GM23338 (cell line): ENCODE results near the gene KAT2A. TPM values are rescaled to one million over a fixed set of nuclear protein-coding genes. Genes with fewer than 3 reads are reported as not detected.

Experiments used
- ATAC-seq: fragments of 200-7000 bp; cut with Tn5 transposase; 3 replicates; pipeline ENCODE4 v1.9.1; 2020
- DNase-seq: peaks from one replicate; pipeline ENCODE4 v3.0.0-alpha.2; 2015; ENCODE audit warnings: low spot score
- H2AFZ ChIP-seq: fragments of 200-600 bp; sonication (generic); 2 replicates; pipeline ENCODE4 v1.8.0; 2016; ENCODE audit warnings: antibody characterized with exemption, mild to moderate bottlenecking, moderate library complexity
- H3F3A ChIP-seq: fragments of 200-600 bp; sonication (generic); replicated peaks from 2 replicates; pipeline ENCODE4 v1.8.0; 2017; ENCODE audit warnings: antibody characterized with exemption, mixed run types, low read depth
- H3K27ac ChIP-seq: fragments of 200-600 bp; sonication (generic); 2 replicates; pipeline ENCODE4 v1.6.1; 2016; ENCODE audit warnings: low read depth
- H3K27me3 ChIP-seq: fragments of 200-600 bp; sonication (generic); 2 replicates; pipeline ENCODE4 v1.8.0; 2016; ENCODE audit warnings: mild to moderate bottlenecking, mixed run types, moderate library complexity; ENCODE audit not compliant: insufficient read depth
- H3K36me3 ChIP-seq: fragments of 200-600 bp; sonication (generic); 2 replicates; pipeline ENCODE4 v1.8.0; 2016; ENCODE audit warnings: mild to moderate bottlenecking; ENCODE audit not compliant: insufficient read depth
- H3K4me1 ChIP-seq: fragments of 200-600 bp; sonication (generic); 2 replicates; pipeline ENCODE4 v1.8.0; 2016; ENCODE audit warnings: mild to moderate bottlenecking, moderate library complexity; ENCODE audit not compliant: insufficient read depth
- H3K4me2 ChIP-seq: fragments of 200-600 bp; sonication (generic); 2 replicates; pipeline ENCODE4 v1.7.1; 2017; ENCODE audit warnings: mixed run types
- H3K4me3 ChIP-seq: fragments of 200-600 bp; sonication (generic); 2 replicates; pipeline ENCODE4 v1.6.1; 2016; ENCODE audit warnings: mixed run types
- H3K79me2 ChIP-seq: fragments of 200-600 bp; sonication (generic); replicated peaks from 2 replicates; pipeline ENCODE4 v1.8.0; 2017; ENCODE audit warnings: mild to moderate bottlenecking; ENCODE audit not compliant: insufficient read depth
- H3K9me2 ChIP-seq: fragments of 200-600 bp; sonication (generic); 2 replicates; pipeline ENCODE4 v1.8.0; 2017; ENCODE audit not compliant: insufficient read depth
- H4K20me1 ChIP-seq: fragments of 200-600 bp; sonication (generic); replicated peaks from 2 replicates; pipeline ENCODE4 v1.8.0; 2017; ENCODE audit warnings: mild to moderate bottlenecking; ENCODE audit not compliant: insufficient read depth
- H3K27ac Mint-ChIP-seq: 2 replicates; pipeline ENCODE4 v1.8.0; 2020; ENCODE audit warnings: inconsistent platforms, mild to moderate bottlenecking, moderate library complexity, mixed read lengths
- H3K27me3 Mint-ChIP-seq: 3 replicates; pipeline ENCODE4 v1.8.0; 2022; ENCODE audit warnings: low read depth, mild to moderate bottlenecking, moderate library complexity, mixed read lengths, inconsistent platforms; ENCODE audit not compliant: insufficient read depth, poor library complexity
- H3K36me3 Mint-ChIP-seq: 3 replicates; pipeline ENCODE4 v1.8.0; 2021; ENCODE audit warnings: low read depth, mild to moderate bottlenecking, inconsistent platforms, moderate library complexity, mixed read lengths
- H3K4me1 Mint-ChIP-seq: 3 replicates; pipeline ENCODE4 v1.8.0; 2020; ENCODE audit warnings: mild to moderate bottlenecking, inconsistent platforms, mixed read lengths
- H3K4me3 Mint-ChIP-seq: 3 replicates; pipeline ENCODE4 v1.8.0; 2021; ENCODE audit warnings: moderate library complexity, mild to moderate bottlenecking, inconsistent platforms, mixed read lengths
- H3K9me3 Mint-ChIP-seq: 3 replicates; pipeline ENCODE4 v1.8.0; 2020; ENCODE audit warnings: moderate library complexity, mild to moderate bottlenecking, inconsistent platforms, mixed read lengths
- EZH2 ChIP-seq: fragments of 200-600 bp; sonication (generic); IDR thresholded peaks from one replicate; pipeline ENCODE4 v1.8.0; 2017; ENCODE audit warnings: antibody characterized with exemption, mild to moderate bottlenecking, low read depth; ENCODE audit not compliant: unreplicated experiment
- EZH2phosphoT487 ChIP-seq: fragments of 200-600 bp; sonication (generic); IDR thresholded peaks from one replicate; pipeline ENCODE4 v1.8.1; 2018; ENCODE audit warnings: antibody characterized with exemption; ENCODE audit not compliant: unreplicated experiment
- JUNB ChIP-seq: IDR thresholded peaks from one replicate; pipeline ENCODE4 v1.6.1; 2016; ENCODE audit warnings: antibody characterized with exemption; ENCODE audit not compliant: unreplicated experiment
- NANOG ChIP-seq: IDR thresholded peaks from 2 replicates; pipeline ENCODE4 v1.6.1; 2016; ENCODE audit warnings: antibody characterized with exemption, borderline replicate concordance
- POLR2AphosphoS5 ChIP-seq: IDR thresholded peaks from 2 replicates; pipeline ENCODE4 v1.6.1; 2016; ENCODE audit warnings: antibody characterized with exemption, low read depth
- ZNF114 ChIP-seq: fragments of 250-450 bp; sonication (Bioruptor Pico); IDR thresholded peaks from 2 replicates; pipeline ENCODE4 v1.5.0; 2020; ENCODE audit warnings: mild to moderate bottlenecking, moderate library complexity
- ZNF331 ChIP-seq: fragments of 250-450 bp; sonication (Bioruptor Pico); IDR thresholded peaks from 2 replicates; pipeline ENCODE4 v1.5.0; 2020; ENCODE audit warnings: low read depth, mild to moderate bottlenecking, moderate library complexity
- polyA plus RNA-seq: library from polyadenylated mRNA; unstranded; fragments of >200 nt; fragmentation: Nextera tagmentation; extraction: Ambion mirVana; gene quantifications from 2 replicates; pipeline ENCODE4 v1.2.1, GENCODE V29; 2016
- total RNA-seq: library from RNA; depleted of rRNA; stranded (reverse); fragments of >200 nt; shearing (Covaris generic); gene quantifications from 2 replicates; pipeline ENCODE4 v1.2.3, GENCODE V29; 2014
- TF ChIP-seq, protein P1 (sequence below), 2 experiments: fragments of 200-600 bp in 1 of 2; sonication (generic) in 1 of 2; conservative IDR thresholded peaks; 2 replicates each; pipeline versions ENCODE4 v1.5.1 to v1.6.1; 2016 to 2017; ENCODE audit warnings: antibody characterized with exemption in 2 of 2, low read depth in 2 of 2, mild to moderate bottlenecking in 2 of 2, moderate library complexity in 1 of 2

Gene KAT2A
- total and polyA plus RNA-seq, 2 experiments from 2014 or later, result 13.9 to 25.2 TPM

DNA sequence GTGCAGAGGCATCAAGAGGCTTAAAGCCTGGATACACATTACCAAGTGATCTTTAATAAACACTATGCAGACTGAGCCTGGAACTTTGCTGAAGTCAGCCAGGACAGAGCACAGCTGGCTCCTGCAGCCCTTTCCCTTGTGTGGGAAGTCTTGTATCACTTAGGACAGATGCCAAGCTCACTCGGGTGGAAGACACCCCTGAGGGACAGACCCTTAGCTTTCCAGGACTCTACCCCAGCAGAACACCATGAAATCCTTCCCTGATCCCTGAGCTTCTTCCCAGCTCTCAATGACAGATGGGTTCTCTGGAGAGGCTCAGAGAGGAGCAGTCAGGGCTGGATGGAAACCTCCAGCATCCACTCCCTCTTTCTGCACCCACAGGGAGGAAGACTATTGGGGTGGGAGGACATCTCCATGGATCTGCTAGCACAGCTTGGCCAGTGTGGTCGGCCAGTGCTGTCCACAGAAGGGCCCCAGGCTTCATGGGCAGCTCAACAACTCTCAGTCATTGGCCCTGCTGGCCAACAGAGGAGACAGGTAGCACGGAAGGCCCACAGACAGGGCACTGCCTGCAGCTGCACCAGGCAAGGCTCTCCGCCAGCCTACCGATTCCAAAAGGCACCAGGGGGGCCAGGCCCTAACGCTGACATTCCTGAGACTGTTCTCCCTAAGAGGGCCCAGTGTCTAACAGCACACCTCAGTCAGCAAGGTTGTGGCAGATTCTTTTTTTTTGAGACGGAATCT, 17.8 kb upstream of the KAT2A start (continued):
- TF ChIP-seq, protein P1, sequence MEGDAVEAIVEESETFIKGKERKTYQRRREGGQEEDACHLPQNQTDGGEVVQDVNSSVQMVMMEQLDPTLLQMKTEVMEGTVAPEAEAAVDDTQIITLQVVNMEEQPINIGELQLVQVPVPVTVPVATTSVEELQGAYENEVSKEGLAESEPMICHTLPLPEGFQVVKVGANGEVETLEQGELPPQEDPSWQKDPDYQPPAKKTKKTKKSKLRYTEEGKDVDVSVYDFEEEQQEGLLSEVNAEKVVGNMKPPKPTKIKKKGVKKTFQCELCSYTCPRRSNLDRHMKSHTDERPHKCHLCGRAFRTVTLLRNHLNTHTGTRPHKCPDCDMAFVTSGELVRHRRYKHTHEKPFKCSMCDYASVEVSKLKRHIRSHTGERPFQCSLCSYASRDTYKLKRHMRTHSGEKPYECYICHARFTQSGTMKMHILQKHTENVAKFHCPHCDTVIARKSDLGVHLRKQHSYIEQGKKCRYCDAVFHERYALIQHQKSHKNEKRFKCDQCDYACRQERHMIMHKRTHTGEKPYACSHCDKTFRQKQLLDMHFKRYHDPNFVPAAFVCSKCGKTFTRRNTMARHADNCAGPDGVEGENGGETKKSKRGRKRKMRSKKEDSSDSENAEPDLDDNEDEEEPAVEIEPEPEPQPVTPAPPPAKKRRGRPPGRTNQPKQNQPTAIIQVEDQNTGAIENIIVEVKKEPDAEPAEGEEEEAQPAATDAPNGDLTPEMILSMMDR (conservative IDR thresholded peaks at IDR 0.05; ENCODE audit: low read depth in 2 of 2), result no peak
- no peak for TF ChIP-seq ZNF331 (CRISPR knock-in tag)
- no peak for TF ChIP-seq POLR2AphosphoS5
- TF ChIP-seq JUNB, result no peak

DNA sequence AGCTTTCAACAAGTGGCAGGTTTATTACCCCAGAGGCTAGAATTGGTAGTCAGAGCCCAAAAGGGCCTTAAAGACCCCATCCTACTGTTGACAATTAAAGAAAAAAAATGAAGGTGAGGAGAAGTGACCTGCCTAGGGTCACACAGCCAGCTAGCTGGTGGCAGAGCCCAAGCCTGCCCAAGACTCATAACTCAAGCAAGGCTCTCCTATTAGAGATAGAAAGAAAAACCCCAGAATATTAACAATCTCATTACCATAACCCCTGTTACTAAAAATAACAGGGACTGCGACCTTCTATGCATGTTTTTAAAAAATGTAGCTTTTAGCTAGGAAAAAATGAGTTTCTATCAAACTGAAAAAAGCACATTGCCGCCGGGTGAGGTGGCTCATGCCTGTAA, 15.5 kb upstream of the KAT2A start:
- Mint-ChIP-seq H3K4me3 (no peak overlapping the region), H3K27ac (no peak overlapping the region), H3K4me1 (peaks cover 23% of the 10 kb centered on the region), H3K27me3 (peaks cover 6% of the 10 kb centered on the region), H3K9me3 (no peaks in the 10 kb centered on the region), H3K36me3 (peaks cover 5% of the 10 kb centered on the region)
- Histone ChIP-seq H3K36me3 (no peaks in the 10 kb centered on the region; the same call in 1 of the 2 replicates), H2AFZ (no peak overlapping the region), H3K79me2 (peaks cover 86% of the 10 kb centered on the region), H3K4me1 (peaks cover 10% of the 10 kb centered on the region), H3K9me2 (no peaks in the 10 kb centered on the region), H3K27ac (peak overlapping the region; percentile 22), H3K4me2 (no peak overlapping the region), H3K4me3 (no peak overlapping the region), H3F3A (0 out of 2 replicates have a peak, but pooled peaks cover 4% of the 10 kb centered on the region), H3K27me3 (no peaks in the 10 kb centered on the region), H4K20me1 (peaks cover 16% of the 10 kb centered on the region)
- ATAC-seq (no peak), DNase-seq (no peak)
- TF ChIP-seq EZH2phosphoT487 (no peak), NANOG (no peak), EZH2 (no peak), JUNB (no peak), ZNF114 (CRISPR knock-in tag) (no peak)

DNA sequence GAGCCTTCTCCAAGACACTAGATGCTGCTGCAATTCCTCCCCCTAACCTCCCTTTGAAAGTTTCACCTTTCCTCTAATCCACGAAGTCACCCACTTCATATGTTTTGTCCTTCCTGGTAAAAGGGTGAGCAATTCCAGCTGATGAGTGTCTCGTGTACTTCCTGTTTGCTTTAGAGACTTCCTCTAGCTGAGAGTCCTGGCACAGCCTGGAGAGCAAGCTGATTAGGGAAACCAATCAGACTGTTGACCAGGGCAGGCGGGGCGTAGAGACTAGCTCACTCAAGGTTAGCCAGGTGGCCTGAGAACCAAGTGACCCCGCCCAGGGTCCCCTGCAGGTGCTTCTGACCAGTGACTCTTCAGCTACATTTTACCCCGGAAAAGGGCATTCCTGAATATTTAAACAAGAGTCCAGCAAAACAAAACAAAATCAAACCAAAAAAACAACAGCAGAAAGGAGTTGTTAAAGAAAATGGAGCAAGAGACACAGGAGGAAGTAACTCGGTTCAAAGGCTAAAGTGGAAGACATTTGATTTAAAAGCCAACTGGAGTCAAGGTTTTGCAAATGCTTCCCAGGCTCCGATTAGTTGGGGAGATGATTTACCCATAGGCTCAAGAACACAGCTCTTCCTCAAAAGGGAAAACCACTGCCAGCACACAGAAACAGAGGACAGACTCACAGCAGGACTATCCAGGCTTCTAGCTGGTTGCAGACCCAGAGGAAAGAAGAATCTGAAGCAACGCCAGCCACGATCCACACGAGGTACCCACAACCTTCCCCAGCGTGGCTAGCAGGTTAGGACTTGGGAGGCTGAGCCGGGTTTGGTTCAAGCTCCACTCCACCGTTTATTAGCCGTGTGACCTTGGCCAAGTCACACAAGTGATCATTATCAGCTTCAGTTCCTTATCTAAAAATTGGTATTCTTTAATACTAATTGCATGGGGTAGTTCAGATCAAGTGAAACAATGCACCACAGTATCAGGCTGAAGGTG, 14.8 kb upstream of the KAT2A start:
- Mint-ChIP-seq H3K9me3 (no peaks in the 10 kb centered on the region), H3K36me3 (peaks cover 1% of the 10 kb centered on the region), H3K27ac (peak overlapping the region; percentile 87), H3K4me3 (no peak overlapping the region), H3K27me3 (peaks cover 6% of the 10 kb centered on the region), H3K4me1 (peaks cover 27% of the 10 kb centered on the region)
- Histone ChIP-seq H3K4me1 (peaks cover 10% of the 10 kb centered on the region), H3K79me2 (peaks cover 83% of the 10 kb centered on the region), H3K4me2 (no peak overlapping the region), H3F3A (0 out of 2 replicates have a peak, but pooled peaks cover 4% of the 10 kb centered on the region), H3K4me3 (no peak overlapping the region), H3K36me3 (no peaks in the 10 kb centered on the region; the same call in 1 of the 2 replicates), H3K27ac (peak overlapping the region; percentile 84), H3K9me2 (no peaks in the 10 kb centered on the region), H3K27me3 (no peaks in the 10 kb centered on the region), H4K20me1 (peaks cover 16% of the 10 kb centered on the region), H2AFZ (no peak overlapping the region)
- peak; percentile 40 for ATAC-seq
- peak; percentile 43 for DNase-seq
- TF ChIP-seq JUNB (no peak), EZH2phosphoT487 (no peak), ZNF114 (CRISPR knock-in tag) (no peak)
- TF ChIP-seq, protein P1 (conservative IDR thresholded peaks at IDR 0.05; ENCODE audit: low read depth in 2 of 2), result no peak
